IMR-90 (cell line): ENCODE data around the gene ARAP2. TPM values are rescaled to one million over a fixed set of nuclear protein-coding genes. Genes with fewer than 3 reads are reported as not detected.

Experiments
- ATAC-seq: fragments of 200-7000 bp; cut with Tn5 transposase; 2 replicates; pipeline ENCODE4 v1.9.1; 2020; ENCODE audit warnings: low read depth, mild to moderate bottlenecking, moderate library complexity
- BruUV-seq: library from RNA; stranded (reverse); fragments of 400-500 nt; replicated peaks from 2 replicates; lab custom pipeline; 2021; lab: Mats Ljungman, UMichigan
- CTCF ChIA-PET: fragments of 300-600 bp; formaldehyde crosslinking; extraction: SDS; loops from one replicate; lab custom pipeline; 2021; ENCODE audit warnings: antibody characterized with exemption; lab: Yijun Ruan, JAX
- POLR2A ChIA-PET: fragments of 300-600 bp; sonication (Branson Sonifier 250); formaldehyde crosslinking; loops from one replicate; lab custom pipeline; 2022; ENCODE audit warnings: antibody characterized with exemption; ENCODE audit not compliant: unreplicated experiment; lab: Charles Lee
- DNase-seq: peaks from one replicate; pipeline ENCODE4 v3.0.0; 2013
- H2AFZ ChIP-seq: replicated peaks from 2 replicates; pipeline ENCODE3; 2013; ENCODE audit warnings: low read length, mild to moderate bottlenecking; ENCODE audit not compliant: poor library complexity
- H2AK5ac ChIP-seq: 2 replicates; pipeline ENCODE4 v1.6.1; 2013; ENCODE audit warnings: low read depth, low read length, inconsistent platforms
- H2AK9ac ChIP-seq: replicated peaks from 2 replicates; pipeline ENCODE3; 2013; ENCODE audit warnings: mild to moderate bottlenecking, low read depth, low read length, moderate library complexity; ENCODE audit not compliant: poor library complexity
- H2BK120ac ChIP-seq: 2 replicates; pipeline ENCODE4 v1.6.1; 2013; ENCODE audit warnings: low read depth, low read length, inconsistent platforms
- H2BK15ac ChIP-seq: 3 replicates; pipeline ENCODE4 v1.6.1; 2013; ENCODE audit warnings: low read depth, low read length, inconsistent platforms
- H2BK20ac ChIP-seq: 2 replicates; pipeline ENCODE4 v1.6.1; 2013; ENCODE audit warnings: low read depth, mild to moderate bottlenecking, inconsistent platforms, low read length, moderate library complexity
- H2BK5ac ChIP-seq: 2 replicates; pipeline ENCODE4 v1.6.1; 2013; ENCODE audit warnings: mild to moderate bottlenecking, low read depth, low read length, inconsistent platforms; ENCODE audit not compliant: poor library complexity, severe bottlenecking
- H3K14ac ChIP-seq: replicated peaks from 2 replicates; pipeline ENCODE4 v1.6.1; 2013; ENCODE audit warnings: low read depth, low read length, inconsistent platforms
- H3K18ac ChIP-seq: 2 replicates; pipeline ENCODE4 v1.6.1; 2013; ENCODE audit warnings: low read depth, low read length, control low read depth
- H3K23ac ChIP-seq: 2 replicates; pipeline ENCODE4 v1.6.1; 2013; ENCODE audit warnings: low read depth, low read length, inconsistent platforms
- H3K27ac ChIP-seq: 2 replicates; pipeline ENCODE4 v1.5.1; 2013; ENCODE audit warnings: mild to moderate bottlenecking, control low read depth, low read length; ENCODE audit not compliant: insufficient read depth
- H3K27me3 ChIP-seq: 2 replicates; pipeline ENCODE4 v1.6.1; 2013; ENCODE audit warnings: low read length; ENCODE audit not compliant: control insufficient read depth, insufficient read depth
- H3K36me3 ChIP-seq: 2 replicates; pipeline ENCODE4 v1.6.1; 2013; ENCODE audit warnings: low read length, mixed read lengths; ENCODE audit not compliant: control insufficient read depth, insufficient read depth
- H3K4ac ChIP-seq: 2 replicates; pipeline ENCODE4 v1.6.1; 2013; ENCODE audit warnings: low read depth, low read length, inconsistent platforms
- H3K4me1 ChIP-seq: 2 replicates; pipeline ENCODE4 v1.6.1; 2013; ENCODE audit warnings: low read length, mixed read lengths; ENCODE audit not compliant: control insufficient read depth, insufficient read depth
- H3K4me2 ChIP-seq: 2 replicates; pipeline ENCODE4 v1.6.1; 2013; ENCODE audit warnings: low read depth, mild to moderate bottlenecking, control low read depth, low read length, moderate library complexity
- H3K4me3 ChIP-seq: 2 replicates; pipeline ENCODE4 v1.5.1; 2013; ENCODE audit warnings: low read depth, mild to moderate bottlenecking, control low read depth, low read length, moderate library complexity; ENCODE audit not compliant: insufficient read depth
- H3K56ac ChIP-seq: 2 replicates; pipeline ENCODE4 v1.6.1; 2013; ENCODE audit warnings: low read length, inconsistent platforms; ENCODE audit not compliant: insufficient read depth; ENCODE audit errors: extremely low read depth
- H3K79me1 ChIP-seq, 2 experiments: 2 replicates each; pipeline ENCODE4 v1.6.1; 2013; ENCODE audit warnings: low read length in 2 of 2, inconsistent platforms in 1 of 2, low read depth in 1 of 2
- H3K9ac ChIP-seq: 2 replicates; pipeline ENCODE4 v1.6.1; 2013; ENCODE audit warnings: low read depth, low read length, control low read depth
- H3K9me1 ChIP-seq: 2 replicates; pipeline ENCODE4 v1.6.1; 2013; ENCODE audit warnings: low read length, inconsistent platforms; ENCODE audit not compliant: insufficient read depth
- H3K9me3 ChIP-seq: 2 replicates; pipeline ENCODE4 v1.6.1; 2013; ENCODE audit warnings: low read length; ENCODE audit not compliant: control insufficient read depth, insufficient read depth
- H4K20me1 ChIP-seq: 2 replicates; pipeline ENCODE4 v1.6.1; 2013; ENCODE audit warnings: low read length, inconsistent platforms; ENCODE audit not compliant: insufficient read depth
- H4K5ac ChIP-seq: 2 replicates; pipeline ENCODE4 v1.6.1; 2013; ENCODE audit warnings: mild to moderate bottlenecking, low read depth, low read length, control low read depth
- H4K8ac ChIP-seq, 2 experiments: 2 replicates each; pipeline ENCODE4 v1.6.1; 2013; ENCODE audit warnings: low read depth in 2 of 2, low read length in 2 of 2, control low read depth in 1 of 2, inconsistent platforms in 1 of 2
- H4K91ac ChIP-seq: 2 replicates; pipeline ENCODE4 v1.6.1; 2013; ENCODE audit warnings: low read depth, low read length, inconsistent platforms; ENCODE audit not compliant: insufficient read depth
- BHLHE40 ChIP-seq: fragments of 150-350 bp; IDR thresholded peaks from 2 replicates; pipeline ENCODE4 v1.6.1; 2016; ENCODE audit warnings: mild to moderate bottlenecking, low read depth, low read length
- CTCF ChIP-seq: conservative IDR thresholded peaks from 2 replicates; pipeline ENCODE4 v1.5.1; 2012; ENCODE audit warnings: mild to moderate bottlenecking, low read depth, low read length, improper control_type of control experiment
- SMC3 ChIP-seq: fragments of 150-350 bp; IDR thresholded peaks from 2 replicates; pipeline ENCODE4 v1.6.1; 2016; ENCODE audit warnings: low read depth, mild to moderate bottlenecking, antibody characterized with exemption, low read length, moderate library complexity
- USF2 ChIP-seq: fragments of 150-350 bp; IDR thresholded peaks from 2 replicates; pipeline ENCODE4 v1.6.1; 2017; ENCODE audit warnings: mild to moderate bottlenecking, antibody characterized with exemption, low read length, low read depth
- WGBS, 2 experiments: methylation state at CpG; one replicate each; pipeline versions ENCODE4 v1.1.5 to v1.1.7; 2013; ENCODE audit warnings: missing lambda C conversion rate in 2 of 2; ENCODE audit not compliant: insufficient read length in 1 of 2; ENCODE audit errors: extremely low coverage in 2 of 2; 5-methylcytosine and 5-hydroxymethylcytosine counted together
- dilution Hi-C: fragments of 300-500 bp; cut with HindIII; formaldehyde crosslinking; loops from one replicate; pipeline ENCODE4 v1.14.3; 2018; ENCODE audit warnings: low sequenced_read_pairs; ENCODE audit not compliant: unreplicated experiment
- in situ Hi-C: fragments of 300-500 bp; cut with MboI; formaldehyde crosslinking; loops from 3 replicates; pipeline ENCODE4 v1.14.3; 2019; ENCODE audit warnings: low sequenced_read_pairs, inconsistent platforms, mixed read lengths
- intact Hi-C: fragments of 100-400 bp; cut with micrococcal nuclease; formaldehyde crosslinking; loops from 2 replicates; pipeline ENCODE4 v1.10.0; 2022
- polyA plus RNA-seq, 3 experiments: library from polyadenylated mRNA; depleted of rRNA; stranded (reverse); fragments of >200 nt; gene quantifications; 2 replicates each; pipeline ENCODE4 v1.2.3, GENCODE V29; 2012; ENCODE audit warnings: low replicate concordance in 1 of 3
- total RNA-seq: library from RNA; depleted of rRNA; stranded (reverse); fragments of >200 nt; gene quantifications from 2 replicates; pipeline ENCODE4 v1.2.3, GENCODE V29; 2012

The ARAP2 gene
- total and polyA plus RNA-seq, 2 of the 4 experiments (the other 2 are of a cell fraction), result 0.32 to 1.8 TPM

GRCh38 chr4:36051634-36052033 is 192.7 kb downstream of the ARAP2 start:
- ChIA-PET CTCF (no interaction called here), POLR2A (no interaction called here)
- no peak overlapping the region for H3K23ac ChIP-seq
- H2BK5ac ChIP-seq, result no peak overlapping the region
- dilution Hi-C loops (no loop called here), intact Hi-C loops (no loop called here), in situ Hi-C loops (no loop called here)
- no peaks in the 10 kb centered on the region for H4K20me1 ChIP-seq
- no peak overlapping the region for H4K91ac ChIP-seq
- no peak overlapping the region for H2AK5ac ChIP-seq
- TF ChIP-seq CTCF (no peak), BHLHE40 (no peak), USF2 (no peak), SMC3 (no peak)
- no peak overlapping the region for H3K4me2 ChIP-seq
- no peak overlapping the region for H2AFZ ChIP-seq
- no peaks in the 10 kb centered on the region for H3K4me1 ChIP-seq
- no TSS peak for BruUV-seq
- ATAC-seq (no peak), DNase-seq (no peak)
- no peak overlapping the region for H4K5ac ChIP-seq
- H2BK20ac ChIP-seq, result no peak overlapping the region
- no peak overlapping the region for H3K4ac ChIP-seq
- H3K27ac ChIP-seq, result no peak overlapping the region
- H3K9me1 ChIP-seq, result no peaks in the 10 kb centered on the region
- no CpG with 5 or more reads among the region's 4 CpGs for WGBS, 2 experiments
- H3K79me1 ChIP-seq, result no peaks in the 10 kb centered on the region
- H3K18ac ChIP-seq, result no peak overlapping the region
- no peak overlapping the region for H2AK9ac ChIP-seq
- H3K27me3 ChIP-seq, result no peaks in the 10 kb centered on the region
- H3K9ac ChIP-seq, result no peak overlapping the region
- no peak overlapping the region for H2BK15ac ChIP-seq
- no peak overlapping the region for H3K56ac ChIP-seq
- H3K9me3 ChIP-seq, result 0 out of 2 replicates have a peak, but pooled peaks cover 2% of the 10 kb centered on the region
- no peaks in the 10 kb centered on the region for H3K36me3 ChIP-seq
- no peak overlapping the region for H3K14ac ChIP-seq
- no peak overlapping the region for H4K8ac ChIP-seq
- no peak overlapping the region for H2BK120ac ChIP-seq
- no peak overlapping the region for H3K4me3 ChIP-seq
